ENCODE results near the gene AZGP1. TPM values are rescaled to one million over a fixed set of nuclear protein-coding genes. Genes with fewer than 3 reads are reported as not detected.

Gene AZGP1
- polyA plus RNA-seq, 3 donors = 155 to 415 (median 202) TPM

GRCh38 chr7:99927536-99927935 is 48.3 kb downstream of the AZGP1 start:
- WGBS, 3 donors = 65 to 70% (median 67%) methylated on average over 5 of the region's 5 CpGs
- no peak overlapping the region for H3K27ac ChIP-seq (ENCODE audit: low read depth, low read length)

GRCh38 chr7:99926321-99926720 is 49.5 kb downstream of the AZGP1 start:
- H3K27ac ChIP-seq (ENCODE audit: low read depth, low read length) = no peak overlapping the region

- no peak overlapping the region for H3K27ac ChIP-seq (ENCODE audit: low read depth, low read length)
- 81 to 88% (median 81%) methylated on average over 3 of the region's 3 CpGs for WGBS, 3 donors
Measured at GRCh38 chr7:99923200-99923599, 52.6 kb downstream of the AZGP1 start.

- 55 to 89% (median 64%) methylated on average over 3 of the region's 3 CpGs for WGBS, 3 donors
- H3K27ac ChIP-seq (ENCODE audit: low read depth, low read length) = no peak overlapping the region
Measured at GRCh38 chr7:99920149-99920548, 55.7 kb downstream of the AZGP1 start.

GRCh38 chr7:99919814-99920112 is 56.1 kb downstream of the AZGP1 start:
- no peak overlapping the region for H3K27ac ChIP-seq (ENCODE audit: low read depth, low read length)
- WGBS, 3 donors = 30 to 47% (median 39%) methylated on average over 4 of the region's 4 CpGs

GRCh38 chr7:99918959-99919813 is 56.6 kb downstream of the AZGP1 start, which contains the start of gene TRIM4:
TSS of gene TRIM4 (minus strand) at chr7:99919530. CDS start at chr7:99919401, 129 bp downstream.
- no peak within 1 kb of the TSS for H3K27ac ChIP-seq (ENCODE audit: low read depth, low read length)
- 0 to 2% (median 1%) methylated on average over 81 of the region's 81 CpGs for WGBS, 3 donors

Other genes starting within 250 kb of the AZGP1 start
- gene CYP3A7, start 240.8 kb downstream of the AZGP1 start, polyA plus RNA-seq = under 1 TPM in 1 of 3 donors, not detected in 2; 0.10 TPM
- 1 to 10 TPM in 1 of 3 donors, under 1 TPM in 2; 0.10 to 1.3 (median 0.22) TPM for gene CYP3A4, start 191.8 kb downstream of the AZGP1 start, polyA plus RNA-seq
- gene CYP3A43, start 148.0 kb downstream of the AZGP1 start, polyA plus RNA-seq = under 1 TPM in 2 of 3 donors, not detected in 1; 0.09 to 0.39 TPM
- gene OR2AE1, start 99.0 kb downstream of the AZGP1 start, polyA plus RNA-seq = not detected
- 10 to 100 TPM; 15.0 to 22.2 (median 17.1) TPM for gene TRIM4, start 56.5 kb downstream of the AZGP1 start, polyA plus RNA-seq
- gene GJC3, start 46.4 kb downstream of the AZGP1 start, polyA plus RNA-seq = 1 to 10 TPM in 2 of 3 donors, under 1 TPM in 1; 0.22 to 1.9 (median 1.3) TPM
- 10 to 100 TPM; 10.9 to 13.0 (median 12.9) TPM for gene ZKSCAN1, start 39.6 kb upstream of the AZGP1 start, polyA plus RNA-seq
- 1 to 10 TPM; 5.4 to 8.6 (median 7.8) TPM for gene ZSCAN21, start 73.7 kb upstream of the AZGP1 start, polyA plus RNA-seq
- 10 to 100 TPM in 2 of 3 donors, 1 to 10 TPM in 1; 9.9 to 12.7 (median 12.3) TPM for gene ZNF3, start 105.7 kb upstream of the AZGP1 start, polyA plus RNA-seq
- gene COPS6, start 112.9 kb upstream of the AZGP1 start, polyA plus RNA-seq = 100 to 1,000 TPM in 2 of 3 donors, 10 to 100 TPM in 1; 48.5 to 123 (median 117) TPM
- gene MCM7, start 125.4 kb upstream of the AZGP1 start, polyA plus RNA-seq = 10 to 100 TPM; 36.2 to 47.5 (median 39.9) TPM
- gene AP4M1, start 125.6 kb upstream of the AZGP1 start, polyA plus RNA-seq = 10 to 100 TPM; 12.2 to 15.5 (median 13.5) TPM
- 10 to 100 TPM; 16.3 to 30.9 (median 27.1) TPM for gene TAF6, start 143.3 kb upstream of the AZGP1 start, polyA plus RNA-seq
- gene CNPY4, start 143.6 kb upstream of the AZGP1 start, polyA plus RNA-seq = 10 to 100 TPM in 2 of 3 donors, 1 to 10 TPM in 1; 4.1 to 16.4 (median 12.1) TPM
- 1 to 10 TPM; 2.3 to 2.5 (median 2.5) TPM for gene MBLAC1, start 150.9 kb upstream of the AZGP1 start, polyA plus RNA-seq
- 100 to 1,000 TPM; 131 to 307 (median 245) TPM for gene LAMTOR4, start 172.9 kb upstream of the AZGP1 start, polyA plus RNA-seq
- 10 to 100 TPM in 2 of 3 donors, 1 to 10 TPM in 1; 7.5 to 14.5 (median 11.8) TPM for gene TRAPPC14, start 182.7 kb upstream of the AZGP1 start, polyA plus RNA-seq
- 1 to 10 TPM in 2 of 3 donors, under 1 TPM in 1; 0.44 to 3.7 (median 1.5) TPM for gene GAL3ST4, start 192.6 kb upstream of the AZGP1 start, polyA plus RNA-seq
- gene GPC2, start 201.3 kb upstream of the AZGP1 start, polyA plus RNA-seq = under 1 TPM; 0.22 to 0.31 (median 0.30) TPM
- gene STAG3, start 201.9 kb upstream of the AZGP1 start, polyA plus RNA-seq = under 1 TPM in 2 of 3 donors, not detected in 1; 0.52 to 0.99 TPM
- under 1 TPM in 2 of 3 donors, not detected in 1; 0.54 to 0.76 TPM for gene PVRIG, start 243.9 kb upstream of the AZGP1 start, polyA plus RNA-seq

All from adipose tissue (tissue), 3 donors.